Neural progenitor cell (in vitro differentiated cells): ENCODE measurements around the gene KIF3B. TPM values are rescaled to one million over a fixed set of nuclear protein-coding genes. Genes with fewer than 3 reads are reported as not detected.
A peak's percentile ranks its signal among the peaks of the same experiment; 100 is the strongest.
"Not testable (repeated sequence)": the region's sequence is repeated elsewhere in the genome, so short reads cannot be mapped to it uniquely, and the experiment has no call there.

ENCODE experiments used
- DNase-seq: peaks from one replicate; pipeline ENCODE4 v3.0.0-alpha.2; 2016; ENCODE audit warnings: low spot score
- H2AFZ ChIP-seq: fragments of 200-600 bp; sonication (generic); replicated peaks from 2 replicates; pipeline ENCODE4 v1.6.1; 2016; ENCODE audit warnings: antibody characterized with exemption
- H3F3A ChIP-seq: fragments of 200-600 bp; sonication (generic); 2 replicates; pipeline ENCODE4 v1.6.1; 2016; ENCODE audit warnings: antibody characterized with exemption, low read depth
- H3K27ac ChIP-seq: fragments of 200-600 bp; sonication (generic); 2 replicates; pipeline ENCODE4 v1.5.1; 2016; ENCODE audit warnings: mild to moderate bottlenecking
- H3K27me3 ChIP-seq: fragments of 200-600 bp; sonication (generic); 2 replicates; pipeline ENCODE4 v1.6.1; 2016; ENCODE audit warnings: mild to moderate bottlenecking, moderate library complexity
- H3K36me3 ChIP-seq: fragments of 200-600 bp; sonication (generic); 2 replicates; pipeline ENCODE4 v1.5.1; 2016
- H3K4me1 ChIP-seq: fragments of 200-600 bp; sonication (generic); 2 replicates; pipeline ENCODE4 v1.6.1; 2016; ENCODE audit warnings: mixed run types
- H3K4me2 ChIP-seq: fragments of 200-600 bp; sonication (generic); 2 replicates; pipeline ENCODE4 v1.6.1; 2016
- H3K4me3 ChIP-seq: fragments of 200-600 bp; sonication (generic); 2 replicates; pipeline ENCODE4 v1.5.1; 2016
- H3K79me2 ChIP-seq: fragments of 200-600 bp; sonication (generic); 2 replicates; pipeline ENCODE4 v1.6.1; 2016; ENCODE audit warnings: low read depth
- H3K9ac ChIP-seq: fragments of 200-600 bp; sonication (generic); 2 replicates; pipeline ENCODE4 v1.6.1; 2016
- H3K9me3 ChIP-seq: fragments of 200-600 bp; sonication (generic); 2 replicates; pipeline ENCODE4 v1.5.1; 2016; ENCODE audit warnings: low read depth
- H4K20me1 ChIP-seq: fragments of 200-600 bp; sonication (generic); 2 replicates; pipeline ENCODE4 v1.6.1; 2016; ENCODE audit warnings: low read depth
- H3K27ac Mint-ChIP-seq: 3 replicates; pipeline ENCODE4 v1.8.0; 2021; ENCODE audit warnings: mixed read lengths
- H3K27me3 Mint-ChIP-seq: 2 replicates; pipeline ENCODE4 v1.8.0; 2022; ENCODE audit warnings: low read depth, mild to moderate bottlenecking, inconsistent platforms, moderate library complexity, mixed read lengths; ENCODE audit not compliant: insufficient read depth
- H3K36me3 Mint-ChIP-seq: 3 replicates; pipeline ENCODE4 v1.8.0; 2021; ENCODE audit warnings: mixed read lengths
- H3K4me1 Mint-ChIP-seq: 3 replicates; pipeline ENCODE4 v1.8.0; 2021; ENCODE audit warnings: mixed read lengths
- H3K4me3 Mint-ChIP-seq: 3 replicates; pipeline ENCODE4 v1.8.0; 2021; ENCODE audit warnings: mild to moderate bottlenecking, moderate library complexity, mixed read lengths
- H3K9me3 Mint-ChIP-seq: 3 replicates; pipeline ENCODE4 v1.8.0; 2020; ENCODE audit warnings: mixed read lengths
- EZH2 ChIP-seq: fragments of 200-600 bp; sonication (generic); IDR thresholded peaks from 2 replicates; pipeline ENCODE4 v1.6.1; 2017; ENCODE audit warnings: antibody characterized with exemption, mild to moderate bottlenecking, moderate library complexity
- EZH2phosphoT487 ChIP-seq: fragments of 200-600 bp; sonication (generic); IDR thresholded peaks from 2 replicates; pipeline ENCODE4 v1.6.1; 2017; ENCODE audit warnings: antibody characterized with exemption
- total RNA-seq: library from RNA; depleted of rRNA; stranded (reverse); fragments of >200 nt; gene quantifications from 2 replicates; pipeline ENCODE4 v1.2.3, GENCODE V29; 2015; ENCODE audit warnings: low replicate concordance
- TF ChIP-seq, protein P1 (sequence below): fragments of 200-600 bp; sonication (generic); IDR thresholded peaks from 2 replicates; pipeline ENCODE4 v1.5.1; 2017; ENCODE audit warnings: antibody characterized with exemption, mild to moderate bottlenecking

KIF3B gene
- total RNA-seq, 1 donor from 2014 or later: 16.8 TPM

DNA sequence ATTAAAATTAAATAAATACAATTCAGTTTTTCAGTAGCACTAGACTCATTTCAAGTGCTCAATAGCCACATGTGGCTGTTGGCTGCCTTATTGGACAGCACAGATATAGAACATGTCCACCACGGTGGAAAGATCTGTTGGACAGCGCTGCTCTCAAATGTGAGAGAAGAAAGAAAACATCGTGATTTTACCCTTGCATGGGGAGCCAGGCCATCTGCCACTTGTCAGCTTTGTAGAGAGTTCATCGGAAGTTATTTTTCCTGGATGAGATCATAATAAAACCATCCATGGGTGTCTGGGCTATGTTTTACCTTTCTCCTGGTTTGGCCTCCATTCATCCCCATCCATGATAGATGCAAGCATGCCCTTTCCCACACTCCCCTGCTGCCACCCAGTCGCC is 5.8 kb upstream of the KIF3B start:
- Mint-ChIP-seq H3K27ac (no peak overlapping the region), H3K4me1 (peaks cover 2% of the 10 kb centered on the region), H3K36me3 (no peaks in the 10 kb centered on the region), H3K27me3 (peaks cover 5% of the 10 kb centered on the region), H3K9me3 (no peaks in the 10 kb centered on the region), H3K4me3 (no peak overlapping the region)
- no peak overlapping the region for H3K9ac ChIP-seq
- peaks cover 22% of the 10 kb centered on the region for H3K27me3 ChIP-seq
- H4K20me1 ChIP-seq: no peaks in the 10 kb centered on the region
- TF ChIP-seq EZH2: no peak
- no peak for TF ChIP-seq EZH2phosphoT487
- TF ChIP-seq, protein P1, sequence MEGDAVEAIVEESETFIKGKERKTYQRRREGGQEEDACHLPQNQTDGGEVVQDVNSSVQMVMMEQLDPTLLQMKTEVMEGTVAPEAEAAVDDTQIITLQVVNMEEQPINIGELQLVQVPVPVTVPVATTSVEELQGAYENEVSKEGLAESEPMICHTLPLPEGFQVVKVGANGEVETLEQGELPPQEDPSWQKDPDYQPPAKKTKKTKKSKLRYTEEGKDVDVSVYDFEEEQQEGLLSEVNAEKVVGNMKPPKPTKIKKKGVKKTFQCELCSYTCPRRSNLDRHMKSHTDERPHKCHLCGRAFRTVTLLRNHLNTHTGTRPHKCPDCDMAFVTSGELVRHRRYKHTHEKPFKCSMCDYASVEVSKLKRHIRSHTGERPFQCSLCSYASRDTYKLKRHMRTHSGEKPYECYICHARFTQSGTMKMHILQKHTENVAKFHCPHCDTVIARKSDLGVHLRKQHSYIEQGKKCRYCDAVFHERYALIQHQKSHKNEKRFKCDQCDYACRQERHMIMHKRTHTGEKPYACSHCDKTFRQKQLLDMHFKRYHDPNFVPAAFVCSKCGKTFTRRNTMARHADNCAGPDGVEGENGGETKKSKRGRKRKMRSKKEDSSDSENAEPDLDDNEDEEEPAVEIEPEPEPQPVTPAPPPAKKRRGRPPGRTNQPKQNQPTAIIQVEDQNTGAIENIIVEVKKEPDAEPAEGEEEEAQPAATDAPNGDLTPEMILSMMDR: no peak
- no peak for DNase-seq
- H3K79me2 ChIP-seq: no peaks in the 10 kb centered on the region
- no peak overlapping the region for H3K4me3 ChIP-seq
- no peak overlapping the region for H3K4me2 ChIP-seq
- no peak overlapping the region for H2AFZ ChIP-seq
- no peaks in the 10 kb centered on the region for H3K4me1 ChIP-seq
- H3K9me3 ChIP-seq: no peaks in the 10 kb centered on the region
- no peaks in the 10 kb centered on the region for H3K36me3 ChIP-seq
- H3K27ac ChIP-seq: no peak overlapping the region
- H3F3A ChIP-seq: peaks cover 5% of the 10 kb centered on the region

- Mint-ChIP-seq H3K36me3 (no peaks in the 10 kb centered on the region), H3K4me1 (peaks cover 15% of the 10 kb centered on the region), H3K9me3 (no peaks in the 10 kb centered on the region), H3K4me3 (peak overlapping the region; percentile 46), H3K27ac (no peak overlapping the region), H3K27me3 (peaks cover 7% of the 10 kb centered on the region)
- H3K4me1 ChIP-seq: peaks cover 7% of the 10 kb centered on the region
- no peak for DNase-seq
- H3K27ac ChIP-seq: no peak overlapping the region
- H2AFZ ChIP-seq: no peak overlapping the region
- peaks cover 5% of the 10 kb centered on the region for H4K20me1 ChIP-seq
- H3K27me3 ChIP-seq: peaks cover 22% of the 10 kb centered on the region
- TF ChIP-seq EZH2phosphoT487 (no peak), EZH2 (no peak)
- TF ChIP-seq, protein P1: no peak
- peaks cover 17% of the 10 kb centered on the region for H3K79me2 ChIP-seq
- no peaks in the 10 kb centered on the region for H3K36me3 ChIP-seq
- no peak overlapping the region for H3K4me3 ChIP-seq
- no peak overlapping the region for H3K9ac ChIP-seq
- H3F3A ChIP-seq: peaks cover 5% of the 10 kb centered on the region
- H3K4me2 ChIP-seq: no peak overlapping the region
- H3K9me3 ChIP-seq: no peaks in the 10 kb centered on the region
These were observed 3.1 kb upstream of the KIF3B start for GRCh38 chr20:32274359-32274758.

GRCh38 chr20:32275163-32275562 is 2.3 kb upstream of the KIF3B start:
- not testable (repeated sequence) for H3K9me3 Mint-ChIP-seq, H3K9ac ChIP-seq, H3K36me3 Mint-ChIP-seq, H2AFZ ChIP-seq, H3K4me3 Mint-ChIP-seq, H3K4me1 ChIP-seq, H3K27me3 Mint-ChIP-seq, H3K27ac Mint-ChIP-seq, H3K27ac ChIP-seq, DNase-seq, H4K20me1 ChIP-seq, H3K4me2 ChIP-seq, H3K4me3 ChIP-seq, H3K36me3 ChIP-seq, H3K9me3 ChIP-seq, H3F3A ChIP-seq
- H3K4me1 Mint-ChIP-seq: peaks cover 15% of the 10 kb centered on the region
- H3K27me3 ChIP-seq: peaks cover 22% of the 10 kb centered on the region
- peaks cover 25% of the 10 kb centered on the region for H3K79me2 ChIP-seq

DNA sequence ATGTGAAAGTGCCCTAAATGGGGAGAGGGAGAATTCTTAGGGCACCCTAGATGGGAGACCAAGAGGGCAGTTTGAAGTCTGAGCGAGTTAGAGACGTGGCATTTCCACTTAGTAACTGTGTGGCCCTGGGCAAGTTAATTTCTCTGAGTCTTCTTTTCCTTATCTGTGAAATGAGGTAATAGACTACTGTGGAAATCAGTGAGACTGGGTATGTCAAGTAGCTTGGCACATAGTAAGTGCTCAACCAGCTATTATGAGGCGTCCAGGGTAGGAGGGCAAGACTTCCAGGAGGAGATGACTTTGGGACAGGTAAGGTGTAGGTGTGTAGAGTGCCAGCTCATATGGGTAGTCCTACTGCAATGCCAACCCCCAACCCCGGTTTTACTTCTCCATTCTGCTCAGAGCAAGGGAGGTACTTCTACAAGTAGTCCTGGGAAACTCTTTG is 770 bp downstream of the KIF3B start:
- Mint-ChIP-seq H3K9me3 (no peaks in the 10 kb centered on the region), H3K27me3 (peaks cover 4% of the 10 kb centered on the region), H3K4me1 (peaks cover 12% of the 10 kb centered on the region), H3K36me3 (no peaks in the 10 kb centered on the region), H3K27ac (no peak overlapping the region), H3K4me3 (peak overlapping the region; percentile 90)
- H2AFZ ChIP-seq: no peak overlapping the region
- no peaks in the 10 kb centered on the region for H3K9me3 ChIP-seq
- H3K4me1 ChIP-seq: peaks cover 7% of the 10 kb centered on the region
- H3K36me3 ChIP-seq: no peaks in the 10 kb centered on the region
- no peak overlapping the region for H3K27ac ChIP-seq
- H3K27me3 ChIP-seq: peaks cover 13% of the 10 kb centered on the region
- TF ChIP-seq, protein P1: no peak
- no peak for TF ChIP-seq EZH2phosphoT487
- no peak for TF ChIP-seq EZH2
- no peak for DNase-seq
- H3K4me2 ChIP-seq: peak overlapping the region; percentile 82
- H4K20me1 ChIP-seq: peaks cover 10% of the 10 kb centered on the region
- no peak overlapping the region for H3K9ac ChIP-seq
- peaks cover 39% of the 10 kb centered on the region for H3K79me2 ChIP-seq
- H3F3A ChIP-seq: peaks cover 5% of the 10 kb centered on the region
- peak overlapping the region; percentile 85 for H3K4me3 ChIP-seq
